Measurements from ENCODE around the gene PHACTR3.

DNA sequence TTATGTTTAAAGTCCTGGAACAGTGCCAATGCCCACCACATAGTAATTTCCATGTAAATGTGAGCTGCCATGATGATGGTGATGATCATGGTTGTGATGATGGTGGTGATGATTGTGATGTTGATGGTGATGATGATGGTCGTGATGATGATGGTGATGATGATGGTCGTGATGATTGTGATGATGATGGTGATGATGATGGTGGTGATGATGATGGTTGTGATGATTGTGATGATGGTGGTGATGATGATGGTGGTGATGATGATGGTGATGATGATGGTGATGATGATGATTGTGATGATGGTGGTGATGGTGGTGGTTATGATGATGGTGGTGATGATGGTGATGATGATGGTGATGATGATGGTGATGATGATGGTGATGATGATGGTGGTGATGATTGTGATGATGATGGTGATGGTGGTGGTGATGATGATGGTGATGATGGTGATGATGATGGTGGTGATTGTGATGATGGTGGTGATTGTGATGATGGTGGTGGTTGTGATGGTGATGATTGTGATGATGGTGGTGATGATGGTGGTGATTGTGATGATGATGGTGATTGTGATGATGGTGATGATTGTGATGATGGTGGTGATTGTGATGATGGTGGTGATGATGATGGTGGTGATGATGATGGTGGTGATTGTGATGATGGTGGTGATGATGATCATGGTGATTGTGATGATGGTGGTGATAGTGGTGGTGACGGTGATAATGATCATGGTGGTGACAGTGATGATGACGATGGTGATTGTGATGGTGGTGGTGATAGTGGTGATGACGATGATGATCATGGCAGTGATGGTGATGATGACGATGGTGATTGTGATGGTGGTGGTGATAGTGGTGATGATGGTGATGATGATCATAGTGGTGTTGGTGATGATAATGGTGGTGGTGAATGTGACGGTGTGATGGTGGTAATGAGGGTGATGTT, 82.3 kb downstream of the PHACTR3 start:
- TF ChIP-seq, protein P1, sequence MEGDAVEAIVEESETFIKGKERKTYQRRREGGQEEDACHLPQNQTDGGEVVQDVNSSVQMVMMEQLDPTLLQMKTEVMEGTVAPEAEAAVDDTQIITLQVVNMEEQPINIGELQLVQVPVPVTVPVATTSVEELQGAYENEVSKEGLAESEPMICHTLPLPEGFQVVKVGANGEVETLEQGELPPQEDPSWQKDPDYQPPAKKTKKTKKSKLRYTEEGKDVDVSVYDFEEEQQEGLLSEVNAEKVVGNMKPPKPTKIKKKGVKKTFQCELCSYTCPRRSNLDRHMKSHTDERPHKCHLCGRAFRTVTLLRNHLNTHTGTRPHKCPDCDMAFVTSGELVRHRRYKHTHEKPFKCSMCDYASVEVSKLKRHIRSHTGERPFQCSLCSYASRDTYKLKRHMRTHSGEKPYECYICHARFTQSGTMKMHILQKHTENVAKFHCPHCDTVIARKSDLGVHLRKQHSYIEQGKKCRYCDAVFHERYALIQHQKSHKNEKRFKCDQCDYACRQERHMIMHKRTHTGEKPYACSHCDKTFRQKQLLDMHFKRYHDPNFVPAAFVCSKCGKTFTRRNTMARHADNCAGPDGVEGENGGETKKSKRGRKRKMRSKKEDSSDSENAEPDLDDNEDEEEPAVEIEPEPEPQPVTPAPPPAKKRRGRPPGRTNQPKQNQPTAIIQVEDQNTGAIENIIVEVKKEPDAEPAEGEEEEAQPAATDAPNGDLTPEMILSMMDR (IDR thresholded peaks at IDR 0.05), result no peak
- TF ChIP-seq, protein P2, sequence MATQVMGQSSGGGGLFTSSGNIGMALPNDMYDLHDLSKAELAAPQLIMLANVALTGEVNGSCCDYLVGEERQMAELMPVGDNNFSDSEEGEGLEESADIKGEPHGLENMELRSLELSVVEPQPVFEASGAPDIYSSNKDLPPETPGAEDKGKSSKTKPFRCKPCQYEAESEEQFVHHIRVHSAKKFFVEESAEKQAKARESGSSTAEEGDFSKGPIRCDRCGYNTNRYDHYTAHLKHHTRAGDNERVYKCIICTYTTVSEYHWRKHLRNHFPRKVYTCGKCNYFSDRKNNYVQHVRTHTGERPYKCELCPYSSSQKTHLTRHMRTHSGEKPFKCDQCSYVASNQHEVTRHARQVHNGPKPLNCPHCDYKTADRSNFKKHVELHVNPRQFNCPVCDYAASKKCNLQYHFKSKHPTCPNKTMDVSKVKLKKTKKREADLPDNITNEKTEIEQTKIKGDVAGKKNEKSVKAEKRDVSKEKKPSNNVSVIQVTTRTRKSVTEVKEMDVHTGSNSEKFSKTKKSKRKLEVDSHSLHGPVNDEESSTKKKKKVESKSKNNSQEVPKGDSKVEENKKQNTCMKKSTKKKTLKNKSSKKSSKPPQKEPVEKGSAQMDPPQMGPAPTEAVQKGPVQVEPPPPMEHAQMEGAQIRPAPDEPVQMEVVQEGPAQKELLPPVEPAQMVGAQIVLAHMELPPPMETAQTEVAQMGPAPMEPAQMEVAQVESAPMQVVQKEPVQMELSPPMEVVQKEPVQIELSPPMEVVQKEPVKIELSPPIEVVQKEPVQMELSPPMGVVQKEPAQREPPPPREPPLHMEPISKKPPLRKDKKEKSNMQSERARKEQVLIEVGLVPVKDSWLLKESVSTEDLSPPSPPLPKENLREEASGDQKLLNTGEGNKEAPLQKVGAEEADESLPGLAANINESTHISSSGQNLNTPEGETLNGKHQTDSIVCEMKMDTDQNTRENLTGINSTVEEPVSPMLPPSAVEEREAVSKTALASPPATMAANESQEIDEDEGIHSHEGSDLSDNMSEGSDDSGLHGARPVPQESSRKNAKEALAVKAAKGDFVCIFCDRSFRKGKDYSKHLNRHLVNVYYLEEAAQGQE (IDR thresholded peaks at IDR 0.05; ENCODE audit: insufficient read depth in 1 of 2, low read depth in 2 of 2, low read length in 1 of 2), result no peak
